GM23338 (cell line): ENCODE data around the gene GRK2. TPM values are rescaled to one million over a fixed set of nuclear protein-coding genes. Genes with fewer than 3 reads are reported as not detected.

Experiments
- ATAC-seq: fragments of 200-7000 bp; cut with Tn5 transposase; 3 replicates; pipeline ENCODE4 v1.9.1; 2020
- DNase-seq: peaks from one replicate; pipeline ENCODE4 v3.0.0-alpha.2; 2015; ENCODE audit warnings: low spot score
- H2AFZ ChIP-seq: fragments of 200-600 bp; sonication (generic); 2 replicates; pipeline ENCODE4 v1.8.0; 2016; ENCODE audit warnings: antibody characterized with exemption, mild to moderate bottlenecking, moderate library complexity
- H3F3A ChIP-seq: fragments of 200-600 bp; sonication (generic); replicated peaks from 2 replicates; pipeline ENCODE4 v1.8.0; 2017; ENCODE audit warnings: antibody characterized with exemption, mixed run types, low read depth
- H3K27ac ChIP-seq: fragments of 200-600 bp; sonication (generic); 2 replicates; pipeline ENCODE4 v1.6.1; 2016; ENCODE audit warnings: low read depth
- H3K27me3 ChIP-seq: fragments of 200-600 bp; sonication (generic); 2 replicates; pipeline ENCODE4 v1.8.0; 2016; ENCODE audit warnings: mild to moderate bottlenecking, mixed run types, moderate library complexity; ENCODE audit not compliant: insufficient read depth
- H3K36me3 ChIP-seq: fragments of 200-600 bp; sonication (generic); 2 replicates; pipeline ENCODE4 v1.8.0; 2016; ENCODE audit warnings: mild to moderate bottlenecking; ENCODE audit not compliant: insufficient read depth
- H3K4me1 ChIP-seq: fragments of 200-600 bp; sonication (generic); 2 replicates; pipeline ENCODE4 v1.8.0; 2016; ENCODE audit warnings: mild to moderate bottlenecking, moderate library complexity; ENCODE audit not compliant: insufficient read depth
- H3K4me2 ChIP-seq: fragments of 200-600 bp; sonication (generic); 2 replicates; pipeline ENCODE4 v1.7.1; 2017; ENCODE audit warnings: mixed run types
- H3K4me3 ChIP-seq: fragments of 200-600 bp; sonication (generic); 2 replicates; pipeline ENCODE4 v1.6.1; 2016; ENCODE audit warnings: mixed run types
- H3K79me2 ChIP-seq: fragments of 200-600 bp; sonication (generic); replicated peaks from 2 replicates; pipeline ENCODE4 v1.8.0; 2017; ENCODE audit warnings: mild to moderate bottlenecking; ENCODE audit not compliant: insufficient read depth
- H3K9me2 ChIP-seq: fragments of 200-600 bp; sonication (generic); 2 replicates; pipeline ENCODE4 v1.8.0; 2017; ENCODE audit not compliant: insufficient read depth
- H4K20me1 ChIP-seq: fragments of 200-600 bp; sonication (generic); replicated peaks from 2 replicates; pipeline ENCODE4 v1.8.0; 2017; ENCODE audit warnings: mild to moderate bottlenecking; ENCODE audit not compliant: insufficient read depth
- H3K27ac Mint-ChIP-seq: 2 replicates; pipeline ENCODE4 v1.8.0; 2020; ENCODE audit warnings: inconsistent platforms, mild to moderate bottlenecking, moderate library complexity, mixed read lengths
- H3K27me3 Mint-ChIP-seq: 3 replicates; pipeline ENCODE4 v1.8.0; 2022; ENCODE audit warnings: low read depth, mild to moderate bottlenecking, moderate library complexity, mixed read lengths, inconsistent platforms; ENCODE audit not compliant: insufficient read depth, poor library complexity
- H3K36me3 Mint-ChIP-seq: 3 replicates; pipeline ENCODE4 v1.8.0; 2021; ENCODE audit warnings: low read depth, mild to moderate bottlenecking, inconsistent platforms, moderate library complexity, mixed read lengths
- H3K4me1 Mint-ChIP-seq: 3 replicates; pipeline ENCODE4 v1.8.0; 2020; ENCODE audit warnings: mild to moderate bottlenecking, inconsistent platforms, mixed read lengths
- H3K4me3 Mint-ChIP-seq: 3 replicates; pipeline ENCODE4 v1.8.0; 2021; ENCODE audit warnings: moderate library complexity, mild to moderate bottlenecking, inconsistent platforms, mixed read lengths
- H3K9me3 Mint-ChIP-seq: 3 replicates; pipeline ENCODE4 v1.8.0; 2020; ENCODE audit warnings: moderate library complexity, mild to moderate bottlenecking, inconsistent platforms, mixed read lengths
- CTCF ChIP-seq, 2 experiments: fragments of 200-600 bp in 1 of 2; sonication (generic) in 1 of 2; conservative IDR thresholded peaks; 2 replicates each; pipeline versions ENCODE4 v1.5.1 to v1.6.1; 2016 to 2017; ENCODE audit warnings: antibody characterized with exemption in 2 of 2, low read depth in 2 of 2, mild to moderate bottlenecking in 2 of 2, moderate library complexity in 1 of 2
- REST ChIP-seq: IDR thresholded peaks from one replicate; pipeline ENCODE4 v1.6.1; 2018; ENCODE audit warnings: antibody characterized with exemption; ENCODE audit not compliant: unreplicated experiment
- ZNF114 ChIP-seq: fragments of 250-450 bp; sonication (Bioruptor Pico); IDR thresholded peaks from 2 replicates; pipeline ENCODE4 v1.5.0; 2020; ENCODE audit warnings: mild to moderate bottlenecking, moderate library complexity
- polyA plus RNA-seq: library from polyadenylated mRNA; unstranded; fragments of >200 nt; fragmentation: Nextera tagmentation; extraction: Ambion mirVana; gene quantifications from 2 replicates; pipeline ENCODE4 v1.2.1, GENCODE V29; 2016
- total RNA-seq: library from RNA; depleted of rRNA; stranded (reverse); fragments of >200 nt; shearing (Covaris generic); gene quantifications from 2 replicates; pipeline ENCODE4 v1.2.3, GENCODE V29; 2014

Gene GRK2
- total and polyA plus RNA-seq, 2 experiments from 2014 or later, result 19.5 to 72.5 TPM

- no peak for TF ChIP-seq REST
- no peak for TF ChIP-seq CTCF (conservative IDR thresholded peaks at IDR 0.05; ENCODE audit: low read depth in 2 of 2)
Observed at GRCh38 chr11:67298786-67299185, 32.5 kb downstream of the GRK2 start (continued).

GRCh38 chr11:67299471-67300191, 33.4 kb downstream of the GRK2 start:
- no peak for DNase-seq
- Histone ChIP-seq H3K27ac (no peak overlapping the region), H3F3A (peaks cover 4% of the 10 kb centered on the region; the same call in 1 of the 2 replicates), H3K79me2 (no peaks in the 10 kb centered on the region), H3K4me2 (no peak overlapping the region), H3K9me2 (no peaks in the 10 kb centered on the region), H4K20me1 (no peaks in the 10 kb centered on the region), H3K36me3 (peaks cover 6% of the 10 kb centered on the region; the same call in 1 of the 2 replicates), H3K4me1 (peaks cover 15% of the 10 kb centered on the region; the same call in 1 of the 2 replicates), H2AFZ (no peak overlapping the region), H3K27me3 (no peaks in the 10 kb centered on the region), H3K4me3 (no peak overlapping the region)
- no peak for ATAC-seq
- Mint-ChIP-seq H3K27ac (no peak overlapping the region), H3K36me3 (peaks cover 30% of the 10 kb centered on the region), H3K4me3 (no peak overlapping the region), H3K9me3 (peaks cover 14% of the 10 kb centered on the region), H3K27me3 (peaks cover 6% of the 10 kb centered on the region), H3K4me1 (peaks cover 3% of the 10 kb centered on the region; the same call in 1 of the 3 replicates)
- no peak for TF ChIP-seq ZNF114 (CRISPR knock-in tag)
- no peak for TF ChIP-seq CTCF (conservative IDR thresholded peaks at IDR 0.05; ENCODE audit: low read depth in 2 of 2)
- no peak for TF ChIP-seq REST
